Activated naive CD4-positive, alpha-beta T cell treated with anti-CD3 and anti-CD28 coated beads, Interleukin-2, amount 50 U/mL, for 16 hours (primary cell): ENCODE data around the gene ZNF211.

Source experiments
- DNase-seq: peaks from one replicate; pipeline ENCODE4 v3.0.0-alpha.2; 2020

ZNF211 gene

DNA sequence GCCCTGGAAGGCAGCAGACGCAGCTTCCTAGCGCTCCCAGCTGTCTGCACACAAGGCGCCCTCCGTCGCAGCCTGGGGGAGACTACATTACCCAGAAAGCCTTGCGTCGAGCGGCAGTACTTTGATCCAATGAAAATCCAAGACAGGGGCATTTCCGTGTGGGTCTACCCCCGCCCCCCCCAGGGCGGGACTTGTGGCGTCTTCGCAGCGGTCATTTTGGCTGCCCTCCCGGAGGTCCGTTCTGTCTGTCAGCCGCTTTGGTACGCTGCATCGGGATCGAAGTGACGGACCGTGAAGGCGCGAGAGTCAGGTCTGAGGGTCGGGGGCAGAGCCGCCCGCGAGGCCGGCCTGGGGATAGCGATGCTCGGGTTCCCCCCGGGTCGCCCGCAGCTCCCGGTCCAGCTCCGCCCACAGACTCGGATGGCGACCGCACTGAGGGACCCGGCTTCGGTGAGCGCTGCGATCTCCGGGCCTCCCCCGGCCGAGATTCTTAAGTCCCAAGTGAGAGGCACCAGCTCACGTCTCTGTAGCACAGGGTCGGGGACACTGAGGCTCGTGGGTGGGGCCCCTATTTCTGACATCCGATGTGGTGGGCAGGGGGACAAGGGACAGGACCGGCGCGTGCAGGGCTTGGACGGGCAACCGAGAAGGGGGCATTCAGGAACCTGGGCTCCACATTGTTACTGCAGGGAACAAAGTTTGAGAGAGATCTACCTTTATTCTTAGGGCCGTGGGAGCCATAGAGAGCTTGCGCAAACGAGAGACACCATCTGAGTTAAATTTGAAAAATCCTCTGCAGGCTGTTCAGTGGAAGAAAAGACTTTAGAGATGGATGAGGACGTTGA, at the start of gene ZNF211:
Gene ZNF211, plus strand, starts transcription at position 182 of the 845 bp plus-strand sequence. Its CDS starts 179 bp downstream, at position 361.
- peak; percentile 86 for DNase-seq

DNA sequence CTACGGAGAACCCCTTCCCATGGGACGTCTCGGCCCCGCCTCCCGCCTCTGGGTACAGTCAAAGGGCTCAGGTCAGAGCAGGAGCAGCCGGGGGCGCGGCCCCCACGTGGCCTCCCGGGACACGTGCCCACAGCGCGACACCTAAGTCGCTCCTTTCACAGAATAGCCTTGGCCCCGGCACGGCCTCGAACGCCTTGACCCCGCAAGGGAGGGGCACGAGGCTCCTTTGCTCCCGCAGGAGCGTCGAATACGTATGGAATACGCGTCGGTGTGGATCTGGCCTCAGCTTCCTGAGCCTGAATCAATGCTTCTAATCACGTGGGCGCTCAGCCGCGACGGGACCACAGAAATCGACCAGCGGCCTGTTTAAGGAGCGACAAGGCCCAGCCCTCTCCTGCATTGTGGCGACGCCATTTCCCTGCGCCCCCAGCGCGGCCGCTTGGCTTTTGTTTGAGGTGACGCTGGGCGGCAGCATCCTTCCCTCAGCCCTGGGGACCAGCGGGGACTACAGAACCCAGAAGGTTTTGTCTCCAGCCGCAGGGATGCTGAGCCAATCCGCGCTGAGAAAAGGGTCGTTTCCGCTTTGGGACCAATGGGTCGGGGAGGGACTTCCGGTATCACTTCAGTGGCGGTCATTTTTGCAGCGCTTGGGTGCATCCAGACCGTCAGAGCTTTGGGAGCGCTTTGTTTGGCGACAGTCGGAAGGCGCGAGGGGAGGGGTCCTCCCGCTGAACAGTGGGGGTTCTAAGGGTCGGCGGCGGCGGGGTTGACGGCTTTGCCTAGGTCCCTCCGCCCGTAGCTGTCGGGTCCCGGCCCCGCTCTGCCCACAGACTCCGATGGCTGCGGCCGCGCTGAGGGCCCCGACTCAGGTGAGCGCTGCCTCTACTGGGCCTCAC, 49.2 kb upstream of the ZNF211 start, which contains the start of gene ZIK1:
Gene ZIK1, plus strand, starts transcription at position 625 of the 896 bp plus-strand sequence. Its CDS starts 212 bp downstream, at position 837.
- DNase-seq, result peak; percentile 88

DNA sequence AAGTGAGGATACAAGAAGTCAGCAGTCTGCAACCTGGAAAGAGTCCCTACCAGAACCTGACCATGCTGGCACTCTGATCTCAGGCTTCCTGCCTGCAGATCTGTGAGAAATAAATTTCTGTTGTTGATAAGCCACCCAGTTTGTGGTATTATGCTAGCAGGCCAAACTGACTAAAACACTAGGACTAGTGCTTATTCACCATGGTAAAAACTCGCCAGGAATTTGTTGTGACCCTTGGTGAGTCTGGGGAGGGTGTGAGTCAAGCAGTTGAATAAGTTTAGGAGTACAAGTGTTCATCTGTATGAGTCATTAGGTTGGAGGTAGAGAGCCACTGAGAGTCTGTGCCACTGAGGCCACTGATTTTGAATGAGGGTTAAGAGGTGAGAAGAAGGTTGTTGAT, 45.4 kb upstream of the ZNF211 start:
- DNase-seq, result no peak

DNA sequence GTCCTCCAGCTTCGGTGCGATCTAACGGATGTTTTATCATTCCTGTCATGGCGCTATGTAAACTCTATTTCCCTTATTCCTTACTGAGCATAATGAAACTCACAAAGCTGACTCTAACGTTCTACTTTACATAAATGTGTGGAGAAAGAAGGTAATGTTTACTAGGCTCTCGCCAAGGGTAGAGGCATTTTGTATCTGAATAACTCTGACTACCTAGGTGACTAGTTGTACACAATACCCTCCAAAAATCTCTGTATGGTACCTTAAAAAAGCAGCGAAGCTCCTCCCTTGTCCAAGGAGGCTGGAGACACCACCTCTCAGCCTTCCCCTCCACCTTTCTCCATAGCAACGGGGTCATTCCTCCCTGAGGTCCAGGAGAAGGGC, 33.6 kb upstream of the ZNF211 start:
- no peak for DNase-seq

DNA sequence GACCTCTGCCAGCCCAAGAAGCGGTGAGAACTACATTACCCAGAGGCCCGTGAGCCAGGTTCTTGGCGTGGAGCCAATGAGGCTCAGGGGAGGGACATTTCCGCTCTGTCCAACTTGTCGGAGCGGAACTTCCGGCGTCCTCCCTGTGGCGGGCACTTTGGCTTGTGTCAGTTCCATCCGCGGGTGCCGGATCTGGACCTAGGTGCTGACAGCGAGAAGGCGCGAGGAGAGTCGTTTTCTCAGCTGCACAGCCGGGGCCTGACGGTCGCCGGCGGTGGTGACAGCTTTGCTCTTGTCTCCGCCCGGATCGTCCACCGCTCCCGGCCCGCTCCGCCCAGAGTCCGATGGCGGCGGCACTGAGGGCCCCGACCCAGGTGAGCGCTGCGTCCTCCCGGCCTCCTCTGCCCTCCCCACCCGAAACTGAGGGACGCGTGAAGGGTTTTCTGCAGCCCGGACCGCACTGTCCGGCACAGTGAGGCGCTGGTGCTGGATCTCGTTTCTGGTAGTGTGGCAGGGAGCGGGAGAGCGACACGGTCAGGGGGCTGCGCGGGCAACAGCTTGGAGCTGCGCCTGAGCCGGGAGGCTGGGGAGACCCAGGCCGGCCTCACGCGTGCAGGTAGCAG, 33.1 kb upstream of the ZNF211 start, which contains the start of gene ZNF530:
Gene ZNF530, plus strand, starts transcription at position 125 of the 623 bp plus-strand sequence. CDS start 4,461 bp downstream, outside the sequence.
- DNase-seq, result peak; percentile 87

DNA sequence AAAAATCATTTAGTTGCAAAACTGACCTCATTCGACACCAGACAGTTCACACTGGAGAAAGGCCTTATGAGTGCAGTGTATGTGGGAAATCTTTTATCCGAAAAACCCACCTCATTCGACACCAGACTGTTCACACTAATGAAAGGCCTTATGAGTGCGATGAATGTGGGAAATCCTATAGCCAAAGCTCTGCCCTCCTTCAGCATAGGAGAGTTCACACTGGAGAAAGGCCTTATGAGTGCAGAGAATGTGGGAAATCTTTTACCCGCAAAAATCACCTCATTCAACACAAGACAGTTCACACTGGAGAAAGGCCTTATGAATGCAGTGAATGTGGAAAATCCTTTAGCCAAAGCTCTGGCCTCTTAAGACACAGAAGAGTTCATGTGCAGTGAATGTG, 26.0 kb upstream of the ZNF211 start:
- DNase-seq, result no peak

DNA sequence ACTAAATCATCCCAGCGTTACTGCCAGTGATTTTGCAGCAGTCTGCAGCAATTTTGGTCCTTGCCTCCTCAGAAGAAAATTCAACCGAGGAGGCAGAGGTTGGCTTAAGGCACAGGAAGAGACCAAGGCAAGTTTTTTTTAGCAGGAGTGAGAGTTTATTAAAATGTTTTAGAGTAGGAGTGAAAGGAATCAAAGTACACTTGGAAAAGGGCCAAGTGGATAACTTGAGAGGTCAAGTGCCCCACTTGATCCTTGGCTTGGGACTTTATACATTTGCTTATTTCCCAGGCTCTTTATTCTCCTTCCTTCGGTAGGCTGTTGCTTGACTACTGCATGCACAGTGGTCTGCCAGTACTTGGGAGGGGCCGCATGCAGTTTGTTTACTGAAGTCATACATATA, 21.9 kb upstream of the ZNF211 start:
- no peak for DNase-seq

DNA sequence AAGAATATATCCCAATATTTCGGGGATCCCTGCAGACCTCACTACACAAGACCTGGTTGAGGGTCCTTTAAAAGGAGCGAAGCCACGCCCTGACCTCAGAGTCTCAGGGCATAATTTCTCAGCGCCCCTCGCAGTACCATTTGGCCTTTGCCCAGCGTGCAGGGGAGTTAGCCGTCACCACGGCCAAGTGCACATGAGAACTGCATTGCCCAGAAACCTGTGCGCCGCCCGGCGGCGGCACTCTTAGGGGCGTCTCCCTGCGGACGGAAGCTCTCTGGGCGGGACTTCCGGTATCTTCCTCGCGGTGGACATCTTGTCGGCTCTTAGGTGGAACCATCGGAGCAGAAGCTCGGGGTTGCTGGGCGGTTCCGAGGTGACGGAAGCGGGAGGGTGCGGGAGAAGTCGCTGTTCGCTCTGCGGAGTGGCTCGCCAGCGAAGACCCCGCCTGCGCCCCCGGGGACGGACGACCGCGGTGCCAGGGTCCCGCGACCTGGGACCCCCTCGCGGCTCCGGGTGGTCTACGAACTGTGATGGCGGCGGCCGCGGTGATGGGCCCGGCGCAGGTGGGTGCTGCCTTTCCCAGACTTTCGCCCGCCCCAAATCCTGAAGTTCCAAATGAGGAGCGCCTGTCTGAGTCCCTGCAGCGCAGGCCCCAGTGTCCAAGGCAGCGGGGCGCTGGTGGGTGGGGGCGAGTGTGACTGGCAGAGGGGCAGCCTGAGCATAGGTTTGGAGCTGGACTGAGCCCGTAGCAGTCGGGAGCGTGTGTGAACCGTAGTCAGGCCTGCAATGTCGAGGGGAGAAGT, 18.8 kb upstream of the ZNF211 start, which contains the start of gene ZNF134:
Gene ZNF134, plus strand, starts transcription at position 302 of the 803 bp plus-strand sequence. CDS start 5,227 bp downstream, outside the sequence.
- peak; percentile 93 for DNase-seq

DNA sequence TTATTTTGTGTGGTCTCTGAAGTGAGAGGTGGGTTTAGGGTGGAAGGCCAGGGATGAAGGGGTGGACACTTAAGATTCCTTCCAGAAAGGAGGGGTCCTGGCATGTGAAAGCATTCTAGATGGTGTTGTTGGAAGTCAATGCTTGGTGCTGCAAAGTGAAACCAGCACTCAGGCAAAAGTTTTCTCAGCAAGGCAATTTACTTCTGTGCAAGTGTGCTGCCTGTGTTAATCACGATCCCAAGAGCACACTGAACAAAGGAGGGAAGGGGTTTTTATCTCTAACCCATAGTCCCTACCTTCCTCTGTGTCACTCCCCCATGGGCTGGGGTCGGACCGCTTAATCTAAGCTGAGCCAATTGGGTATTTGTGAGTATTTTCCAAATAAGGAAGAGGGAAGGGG, 17.6 kb upstream of the ZNF211 start:
- DNase-seq, result no peak

DNA sequence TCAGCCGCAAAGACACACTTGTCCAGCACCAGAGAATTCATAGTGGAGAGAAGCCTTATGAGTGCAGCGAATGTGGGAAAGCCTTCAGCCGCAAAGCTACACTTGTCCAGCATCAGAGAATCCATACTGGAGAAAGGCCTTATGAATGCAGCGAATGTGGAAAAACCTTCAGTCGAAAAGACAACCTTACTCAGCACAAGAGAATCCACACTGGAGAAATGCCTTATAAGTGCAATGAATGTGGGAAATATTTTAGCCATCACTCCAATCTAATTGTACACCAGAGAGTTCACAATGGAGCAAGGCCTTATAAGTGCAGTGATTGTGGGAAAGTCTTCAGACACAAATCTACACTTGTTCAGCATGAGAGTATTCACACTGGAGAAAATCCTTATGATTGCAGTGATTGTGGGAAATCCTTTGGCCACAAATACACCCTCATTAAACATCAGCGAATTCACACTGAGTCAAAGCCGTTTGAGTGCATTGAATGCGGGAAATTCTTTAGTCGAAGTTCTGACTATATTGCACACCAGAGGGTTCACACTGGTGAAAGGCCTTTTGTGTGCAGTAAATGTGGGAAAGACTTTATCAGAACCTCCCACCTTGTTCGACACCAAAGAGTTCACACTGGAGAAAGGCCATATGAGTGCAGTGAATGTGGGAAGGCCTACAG, 12.2 kb upstream of the ZNF211 start:
- no peak for DNase-seq

DNA sequence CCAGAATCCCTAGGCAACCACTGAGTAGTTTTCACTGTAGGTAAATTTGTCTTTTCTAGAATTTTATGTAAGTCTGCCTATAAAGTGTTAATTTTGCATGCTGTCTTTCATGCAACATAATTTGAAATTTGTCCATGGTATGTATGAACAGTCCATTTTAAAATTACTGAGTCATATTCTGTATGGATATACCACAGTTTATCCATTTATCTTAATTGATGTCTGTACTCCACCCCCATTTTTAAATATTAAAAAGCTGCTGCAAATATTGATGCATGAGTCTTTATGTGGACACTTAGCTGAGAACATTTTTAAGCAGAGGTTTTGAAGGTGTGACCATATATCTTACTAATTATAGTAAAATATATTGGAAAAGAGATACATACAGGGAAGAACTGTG, 9.9 kb upstream of the ZNF211 start:
- DNase-seq, result no peak

DNA sequence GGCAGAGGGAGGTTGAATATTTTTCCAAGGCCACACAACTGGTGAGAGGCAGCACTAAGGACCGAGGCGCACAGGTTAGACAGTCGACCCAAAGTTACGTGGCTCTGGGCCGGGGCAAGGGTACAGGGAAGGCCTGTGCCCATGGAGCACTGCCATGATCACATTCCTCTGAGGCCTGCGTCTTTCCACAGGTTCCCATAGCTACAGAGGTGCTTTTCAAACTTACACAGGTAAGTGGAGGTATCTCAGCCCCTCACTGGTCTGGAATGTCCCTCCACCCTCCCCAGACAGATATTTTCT, 814 bp downstream of the ZNF211 start:
- no peak for DNase-seq

DNA sequence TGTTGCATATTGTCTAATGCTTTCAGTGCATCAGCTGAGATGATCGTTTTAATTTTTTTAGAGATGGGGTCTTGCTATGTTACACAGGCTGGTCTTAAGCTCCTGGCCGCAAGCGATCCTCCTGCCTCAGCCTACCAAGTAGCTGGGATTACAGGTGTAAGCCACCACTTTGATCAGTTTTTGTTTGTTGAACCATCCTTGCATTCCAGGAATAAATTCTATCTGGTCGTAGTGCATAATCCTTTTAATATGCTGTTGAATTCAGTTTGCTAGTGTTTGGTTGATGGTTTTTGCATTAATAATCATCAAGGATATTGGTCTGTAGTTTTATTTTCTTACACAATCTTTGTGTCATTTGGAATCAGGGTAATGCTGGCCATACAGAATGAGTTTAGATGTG, 4.4 kb downstream of the ZNF211 start:
- DNase-seq, result no peak

DNA sequence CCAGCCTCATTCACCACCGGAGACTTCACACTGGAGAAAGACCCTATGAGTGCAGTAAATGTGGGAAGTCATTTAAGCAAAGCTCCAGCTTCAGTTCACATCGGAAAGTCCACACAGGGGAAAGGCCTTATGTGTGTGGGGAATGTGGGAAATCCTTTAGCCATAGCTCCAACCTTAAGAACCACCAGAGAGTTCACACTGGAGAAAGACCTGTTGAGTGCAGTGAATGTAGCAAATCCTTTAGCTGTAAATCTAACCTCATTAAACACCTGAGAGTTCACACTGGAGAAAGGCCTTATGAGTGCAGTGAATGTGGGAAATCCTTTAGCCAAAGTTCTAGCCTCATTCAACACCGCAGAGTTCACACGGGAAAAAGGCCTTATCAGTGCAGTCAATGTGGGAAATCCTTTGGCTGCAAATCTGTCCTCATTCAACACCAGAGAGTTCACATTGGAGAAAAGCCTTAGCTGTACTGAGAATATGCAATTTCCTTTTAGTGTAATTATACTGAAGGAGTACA, 8.8 kb downstream of the ZNF211 start:
- no peak for DNase-seq

DNA sequence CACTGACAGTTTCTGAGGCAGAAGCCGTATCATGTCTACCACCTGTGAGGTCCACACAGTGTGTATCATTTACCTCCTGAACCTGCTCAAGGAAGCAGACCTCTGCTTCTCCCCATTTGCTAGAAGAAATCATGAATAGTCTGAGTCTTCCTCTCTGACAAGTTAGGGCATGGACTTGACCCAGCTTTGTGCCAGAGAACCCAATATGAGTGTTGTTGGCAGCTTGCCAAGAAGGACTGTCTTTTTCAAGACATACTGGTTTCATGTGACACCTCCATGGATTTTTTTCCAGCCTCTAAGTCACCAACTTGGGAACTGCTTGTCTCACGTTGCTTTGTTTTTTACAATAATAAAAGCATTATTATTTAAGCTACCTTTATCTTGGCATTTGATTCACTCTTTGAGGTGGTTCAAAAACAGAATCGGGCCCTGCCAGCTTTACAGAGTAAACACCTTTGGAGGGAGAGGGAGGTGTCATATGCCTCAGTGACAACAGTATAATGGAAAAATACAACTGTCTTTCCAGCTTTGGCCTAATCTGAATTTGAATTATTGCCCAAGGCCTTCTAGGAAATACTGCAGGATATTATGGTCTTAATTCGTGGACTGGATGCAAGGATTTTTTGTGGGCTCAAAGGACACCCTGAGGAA, 9.6 kb downstream of the ZNF211 start:
- DNase-seq, result no peak

DNA sequence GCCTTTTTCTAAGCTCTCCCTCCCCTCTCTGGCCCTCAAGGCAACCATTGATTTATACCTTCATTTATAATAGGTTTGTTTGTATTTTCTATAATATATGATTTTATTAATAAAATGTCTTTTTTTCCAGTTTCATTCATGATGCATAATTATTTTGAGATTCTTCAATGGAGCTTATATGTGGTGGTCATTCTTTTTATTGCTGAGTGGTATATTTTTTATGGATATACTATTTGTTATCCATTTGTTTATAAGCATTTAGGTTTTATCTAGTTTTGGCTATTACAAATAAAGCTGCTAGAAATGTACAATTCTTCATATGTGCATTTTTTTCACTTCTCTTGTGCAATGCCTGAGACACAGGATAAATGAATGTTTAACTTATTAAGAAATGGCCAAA, 10.8 kb downstream of the ZNF211 start:
- no peak for DNase-seq

DNA sequence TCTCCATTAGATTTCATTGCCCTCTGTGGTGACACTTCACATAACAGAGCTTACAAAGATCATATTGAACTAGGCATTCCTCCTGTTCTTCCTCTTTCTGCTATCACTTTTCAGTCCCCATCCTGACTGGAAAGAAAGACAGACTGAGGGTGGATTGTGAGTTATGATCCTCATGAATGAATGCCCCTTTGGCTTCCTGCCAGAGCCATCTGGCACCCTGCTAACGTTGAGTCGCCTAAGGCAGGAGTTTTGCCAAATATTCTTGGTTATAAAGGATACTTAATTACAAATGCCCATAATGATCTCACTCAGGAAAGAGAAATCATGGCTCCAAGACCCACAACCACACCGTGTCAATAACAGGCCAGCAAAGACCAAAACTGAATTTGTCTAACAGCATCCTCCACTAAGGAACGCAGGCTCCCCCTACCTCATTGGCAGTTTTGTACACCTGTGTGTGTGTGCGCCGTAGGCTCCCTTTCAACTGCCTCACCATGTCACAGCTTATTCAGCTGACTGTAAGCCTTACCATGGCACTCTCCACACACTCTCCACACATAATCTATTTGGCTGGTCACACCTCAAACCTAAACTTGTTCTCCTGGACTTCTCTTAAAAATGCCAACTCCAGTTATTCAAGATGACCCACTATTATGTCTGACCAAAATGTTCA, 15.5 kb downstream of the ZNF211 start:
- DNase-seq, result no peak

DNA sequence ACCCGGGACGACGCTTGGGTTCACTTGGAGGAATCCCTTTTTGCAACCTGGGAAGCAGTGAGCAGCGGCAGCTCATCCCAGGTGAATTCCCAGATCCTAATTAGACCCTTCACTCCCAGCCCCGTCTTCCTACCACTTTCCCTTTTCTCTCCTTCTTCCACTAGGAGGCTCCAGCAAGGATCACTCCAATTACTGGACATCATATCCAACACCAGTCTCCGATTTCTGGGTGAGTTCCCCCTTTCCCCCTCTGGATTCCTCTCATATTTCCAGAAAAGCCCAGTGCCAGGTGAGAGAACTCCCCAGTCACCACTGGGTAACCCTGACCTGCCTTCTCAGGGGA, 18.7 kb downstream of the ZNF211 start:
- DNase-seq, result no peak

DNA sequence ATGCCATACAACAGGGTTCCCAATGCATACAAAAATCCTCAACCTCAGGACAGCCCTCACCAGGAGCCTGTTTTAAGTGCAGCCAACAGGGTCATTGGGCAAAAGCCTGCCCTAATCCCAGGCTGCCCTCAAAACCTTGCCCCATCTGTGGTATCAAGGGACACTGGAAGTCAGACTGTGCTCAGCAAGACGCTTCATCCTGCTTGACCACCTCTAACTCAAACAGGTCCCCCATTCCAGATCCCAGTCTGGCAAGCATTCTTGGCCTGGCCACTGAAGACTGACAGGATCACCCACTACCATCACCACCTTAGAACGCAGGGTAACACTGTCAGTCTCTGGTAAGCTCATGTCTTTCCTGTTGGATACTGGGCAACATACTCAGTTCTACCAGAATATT, 20.7 kb downstream of the ZNF211 start:
- DNase-seq, result no peak

DNA sequence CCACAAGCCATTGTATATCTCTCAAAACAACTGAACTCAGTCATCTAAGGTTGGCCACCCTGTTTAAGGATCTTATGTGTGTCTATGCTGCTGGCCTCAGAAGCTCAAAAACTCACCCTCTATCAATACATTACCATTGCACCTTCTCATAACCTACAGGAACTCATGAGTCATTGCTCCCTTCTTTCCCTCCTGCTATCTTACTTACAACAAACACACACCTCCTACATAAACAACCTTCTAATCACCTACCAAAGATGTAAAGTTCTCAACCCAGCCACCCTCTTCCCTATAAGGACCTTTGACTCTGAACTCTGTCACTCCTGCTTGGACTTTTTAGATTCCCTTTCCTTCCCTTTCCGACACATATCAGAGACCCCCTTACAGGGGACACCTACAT, 22.5 kb downstream of the ZNF211 start:
- DNase-seq, result no peak

DNA sequence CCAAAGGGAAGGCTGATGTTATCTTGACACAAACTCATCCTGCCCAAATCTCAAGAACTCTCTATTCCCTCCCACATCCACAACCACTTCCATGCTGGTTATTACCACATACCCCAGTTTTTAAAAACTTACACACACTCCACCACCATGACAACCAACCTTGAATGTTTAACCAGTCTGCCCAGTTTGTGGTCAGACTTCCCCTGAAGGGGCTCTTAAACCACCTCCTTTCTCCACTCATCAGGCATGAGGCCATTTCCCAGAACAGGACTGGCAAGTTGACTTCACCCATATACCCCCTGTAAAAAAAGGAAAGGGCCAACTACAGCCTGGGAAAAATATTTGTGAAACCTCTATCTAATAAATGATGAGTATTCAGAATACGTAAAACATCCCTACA, 23.4 kb downstream of the ZNF211 start:
- no peak for DNase-seq
